Spleen (tissue), 7 donors: ENCODE measurements around the gene KAT6B.

ENCODE experiments used
- CTCF ChIP-seq, 11 experiments: fragments of 200-600 bp in 7 of 11; fragments of 450-650 bp in 4 of 11; sonication (generic) in 4 of 11; IDR thresholded peaks in 8 of 11; conservative IDR thresholded peaks in 3 of 11; 1 replicate in 7 of 11; 2 replicates in 4 of 11; pipeline versions ENCODE4 v1.4.0 to v1.8.0; 2016 to 2021; ENCODE audit warnings: antibody characterized with exemption in 11 of 11, inconsistent platforms in 4 of 11, mild to moderate bottlenecking in 1 of 11
- POLR2A ChIP-seq, 3 donors: fragments of 450-650 bp; IDR thresholded peaks; one replicate each; pipeline ENCODE4 v1.5.1; 2017; ENCODE audit warnings: antibody characterized with exemption in 3 of 3, mild to moderate bottlenecking in 1 of 3
- POLR2AphosphoS5 ChIP-seq, 3 donors: sonication (generic); formaldehyde crosslinking; IDR thresholded peaks; one replicate each; pipeline ENCODE4 v1.5.1; 2017; ENCODE audit warnings: antibody characterized with exemption in 3 of 3
- donor health status: DM: no; HTN: no; CAD: no; lungs with moderate emphysema.
- donor health status: DM: no; HTN: no; CAD: no.
- donor health status: DM: no; HTN: no; CAD: no.

DNA sequence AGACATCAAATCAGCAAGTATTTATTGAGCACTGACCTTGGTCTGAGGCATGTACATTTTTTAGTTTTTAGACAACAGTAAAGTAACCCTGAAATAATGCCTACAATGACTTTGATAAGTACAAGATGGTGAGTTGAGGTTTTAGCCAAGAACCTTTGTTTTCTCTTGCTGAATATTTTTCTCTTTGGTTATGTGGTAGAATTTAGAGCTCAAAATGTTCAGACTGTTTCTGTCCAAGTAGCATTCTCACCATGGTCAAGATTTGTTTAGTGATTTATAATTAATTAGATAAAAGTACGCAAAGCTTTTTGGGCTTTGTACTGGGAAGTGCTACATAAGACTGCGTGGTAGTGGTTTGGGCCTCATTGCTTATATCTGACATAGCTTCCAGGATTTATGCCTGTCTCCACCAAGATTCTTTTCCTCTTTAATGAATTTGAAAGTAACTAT is 102.4 kb downstream of the KAT6B start:
- TF ChIP-seq POLR2A (IDR thresholded peaks at IDR 0.05) (no peak), POLR2AphosphoS5 (IDR thresholded peaks at IDR 0.05) (no peak), CTCF (IDR thresholded peaks at IDR 0.05 in 8 of 11, conservative IDR thresholded peaks at IDR 0.05 in 3 of 11) (no peak)
